Panc1 (cell line): ENCODE measurements around the gene SYT9. TPM values are rescaled to one million over a fixed set of nuclear protein-coding genes. Genes with fewer than 3 reads are reported as not detected.

Experiments
- ATAC-seq: fragments of 200-7000 bp; cut with Tn5 transposase; 2 replicates; pipeline ENCODE4 v1.9.1; 2020; ENCODE audit warnings: mild to moderate bottlenecking, moderate library complexity
- BruUV-seq: library from RNA; stranded (reverse); fragments of 400-500 nt; replicated peaks from 2 replicates; lab custom pipeline; 2021; lab: Mats Ljungman, UMichigan
- CTCF ChIA-PET: fragments of 300-600 bp; sonication (Branson Sonifier 250); formaldehyde crosslinking; loops from one replicate; lab custom pipeline; 2022; ENCODE audit warnings: antibody characterized with exemption; lab: Charles Lee
- POLR2A ChIA-PET: fragments of 300-600 bp; sonication (Branson Sonifier 250); formaldehyde crosslinking; loops from one replicate; lab custom pipeline; 2022; ENCODE audit warnings: antibody characterized with exemption; lab: Charles Lee
- DNase-seq: peaks from one replicate; pipeline ENCODE4 v3.0.0-alpha.2; 2010; ENCODE audit warnings: low read depth, low spot score
- H3K27ac ChIP-seq: 2 replicates; pipeline ENCODE4 v1.5.1; 2011; ENCODE audit warnings: mild to moderate bottlenecking, low read length, inconsistent platforms
- H3K27me3 ChIP-seq: fragments of 200-500 bp; sonication (Bioruptor generic); 2 replicates; pipeline ENCODE4 v1.6.0; 2014; ENCODE audit warnings: low read length, inconsistent platforms; ENCODE audit not compliant: control insufficient read depth, insufficient read depth
- H3K36me3 ChIP-seq: fragments of 200-500 bp; sonication (Bioruptor generic); 2 replicates; pipeline ENCODE4 v1.5.1; 2014; ENCODE audit warnings: inconsistent platforms, mild to moderate bottlenecking, low read length, moderate library complexity; ENCODE audit not compliant: control insufficient read depth, insufficient read depth
- H3K4me1 ChIP-seq: 2 replicates; pipeline ENCODE4 v1.5.1; 2011; ENCODE audit warnings: inconsistent platforms, mild to moderate bottlenecking, low read length, moderate library complexity; ENCODE audit not compliant: control insufficient read depth, insufficient read depth
- H3K4me3 ChIP-seq, 2 experiments: 2 replicates each; pipeline ENCODE4 v1.5.1; 2011 to 2012; ENCODE audit warnings: low read depth in 2 of 2, low read length in 2 of 2, mild to moderate bottlenecking in 2 of 2, inconsistent platforms in 1 of 2, moderate library complexity in 1 of 2
- H3K9me3 ChIP-seq: fragments of 200-500 bp; sonication (Bioruptor generic); 2 replicates; pipeline ENCODE4 v1.5.1; 2014; ENCODE audit warnings: low read depth, mild to moderate bottlenecking, inconsistent platforms, low read length, moderate library complexity; ENCODE audit not compliant: control insufficient read depth, insufficient read depth
- POLR2AphosphoS5 ChIP-seq: IDR thresholded peaks from 2 replicates; pipeline ENCODE4 v1.6.1; 2012; ENCODE audit warnings: mild to moderate bottlenecking, low read depth, low read length, moderate library complexity
- SIN3A ChIP-seq: IDR thresholded peaks from 2 replicates; pipeline ENCODE4 v1.6.1; 2012; ENCODE audit warnings: low read depth, mild to moderate bottlenecking, low read length, moderate library complexity, borderline replicate concordance; ENCODE audit not compliant: insufficient read depth
- TCF7L2 ChIP-seq: IDR thresholded peaks from 2 replicates; pipeline ENCODE4 v1.6.1; 2011; ENCODE audit warnings: mild to moderate bottlenecking, low read depth, low read length, inconsistent platforms
- in situ Hi-C: cut with HindIII; loops from 2 replicates; pipeline ENCODE4 v1.10.0; 2016; ENCODE audit warnings: low sequenced_read_pairs, low pct_unique_long_range_greater_than_20kb
- intact Hi-C: fragments of 100-400 bp; cut with micrococcal nuclease; formaldehyde crosslinking; loops from one replicate; pipeline ENCODE4 v1.10.0; 2022; ENCODE audit not compliant: unreplicated experiment
- total RNA-seq: library from RNA; stranded (reverse); gene quantifications from one replicate; pipeline ENCODE4 v1.2.1, GENCODE V29; 2021; ENCODE audit not compliant: unreplicated experiment
- TF ChIP-seq, protein P1 (sequence below): fragments of 450-650 bp; IDR thresholded peaks from 2 replicates; pipeline ENCODE4 v1.5.1; 2017; ENCODE audit warnings: mild to moderate bottlenecking
- TF ChIP-seq, protein P2 (sequence below), 2 experiments: IDR thresholded peaks; 2 replicates each; pipeline ENCODE4 v1.6.1; 2011 to 2012; ENCODE audit warnings: low read depth in 2 of 2, control low read depth in 1 of 2, low read length in 1 of 2, mild to moderate bottlenecking in 1 of 2, moderate library complexity in 1 of 2; ENCODE audit not compliant: insufficient read depth in 1 of 2

Gene SYT9
- total RNA-seq, 1 experiment from 2014 or later = 3.7 TPM

DNA sequence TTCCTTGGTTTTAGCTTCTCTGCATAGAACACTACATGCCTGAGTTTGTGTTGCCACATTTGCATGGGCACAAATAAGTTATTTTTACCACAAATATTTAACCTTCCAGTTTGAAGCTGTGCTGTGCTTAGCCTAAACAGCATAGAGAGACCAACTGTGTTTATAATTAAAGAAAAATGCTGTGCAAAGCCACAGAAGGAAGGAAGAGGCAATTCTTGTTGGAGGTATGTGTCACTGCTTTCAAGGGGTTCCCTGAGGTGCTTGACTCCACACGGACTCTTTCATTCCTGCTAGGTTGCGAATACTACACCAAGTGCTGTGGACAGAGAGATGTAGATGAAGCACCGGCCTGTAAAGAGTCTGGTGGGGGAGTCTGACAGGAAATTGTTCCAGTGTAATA, 186.0 kb downstream of the SYT9 start:
- no TSS peak for BruUV-seq
- ATAC-seq = no peak
- DNase-seq = no peak
- POLR2A ChIA-PET = no interaction called here
- in situ Hi-C loops = no loop called here
- H3K4me3 ChIP-seq = no peak overlapping the region
- TF ChIP-seq POLR2AphosphoS5 (no peak), TCF7L2 (no peak), SIN3A (no peak)
- TF ChIP-seq, protein P1, sequence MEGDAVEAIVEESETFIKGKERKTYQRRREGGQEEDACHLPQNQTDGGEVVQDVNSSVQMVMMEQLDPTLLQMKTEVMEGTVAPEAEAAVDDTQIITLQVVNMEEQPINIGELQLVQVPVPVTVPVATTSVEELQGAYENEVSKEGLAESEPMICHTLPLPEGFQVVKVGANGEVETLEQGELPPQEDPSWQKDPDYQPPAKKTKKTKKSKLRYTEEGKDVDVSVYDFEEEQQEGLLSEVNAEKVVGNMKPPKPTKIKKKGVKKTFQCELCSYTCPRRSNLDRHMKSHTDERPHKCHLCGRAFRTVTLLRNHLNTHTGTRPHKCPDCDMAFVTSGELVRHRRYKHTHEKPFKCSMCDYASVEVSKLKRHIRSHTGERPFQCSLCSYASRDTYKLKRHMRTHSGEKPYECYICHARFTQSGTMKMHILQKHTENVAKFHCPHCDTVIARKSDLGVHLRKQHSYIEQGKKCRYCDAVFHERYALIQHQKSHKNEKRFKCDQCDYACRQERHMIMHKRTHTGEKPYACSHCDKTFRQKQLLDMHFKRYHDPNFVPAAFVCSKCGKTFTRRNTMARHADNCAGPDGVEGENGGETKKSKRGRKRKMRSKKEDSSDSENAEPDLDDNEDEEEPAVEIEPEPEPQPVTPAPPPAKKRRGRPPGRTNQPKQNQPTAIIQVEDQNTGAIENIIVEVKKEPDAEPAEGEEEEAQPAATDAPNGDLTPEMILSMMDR = no peak
- TF ChIP-seq, protein P2, sequence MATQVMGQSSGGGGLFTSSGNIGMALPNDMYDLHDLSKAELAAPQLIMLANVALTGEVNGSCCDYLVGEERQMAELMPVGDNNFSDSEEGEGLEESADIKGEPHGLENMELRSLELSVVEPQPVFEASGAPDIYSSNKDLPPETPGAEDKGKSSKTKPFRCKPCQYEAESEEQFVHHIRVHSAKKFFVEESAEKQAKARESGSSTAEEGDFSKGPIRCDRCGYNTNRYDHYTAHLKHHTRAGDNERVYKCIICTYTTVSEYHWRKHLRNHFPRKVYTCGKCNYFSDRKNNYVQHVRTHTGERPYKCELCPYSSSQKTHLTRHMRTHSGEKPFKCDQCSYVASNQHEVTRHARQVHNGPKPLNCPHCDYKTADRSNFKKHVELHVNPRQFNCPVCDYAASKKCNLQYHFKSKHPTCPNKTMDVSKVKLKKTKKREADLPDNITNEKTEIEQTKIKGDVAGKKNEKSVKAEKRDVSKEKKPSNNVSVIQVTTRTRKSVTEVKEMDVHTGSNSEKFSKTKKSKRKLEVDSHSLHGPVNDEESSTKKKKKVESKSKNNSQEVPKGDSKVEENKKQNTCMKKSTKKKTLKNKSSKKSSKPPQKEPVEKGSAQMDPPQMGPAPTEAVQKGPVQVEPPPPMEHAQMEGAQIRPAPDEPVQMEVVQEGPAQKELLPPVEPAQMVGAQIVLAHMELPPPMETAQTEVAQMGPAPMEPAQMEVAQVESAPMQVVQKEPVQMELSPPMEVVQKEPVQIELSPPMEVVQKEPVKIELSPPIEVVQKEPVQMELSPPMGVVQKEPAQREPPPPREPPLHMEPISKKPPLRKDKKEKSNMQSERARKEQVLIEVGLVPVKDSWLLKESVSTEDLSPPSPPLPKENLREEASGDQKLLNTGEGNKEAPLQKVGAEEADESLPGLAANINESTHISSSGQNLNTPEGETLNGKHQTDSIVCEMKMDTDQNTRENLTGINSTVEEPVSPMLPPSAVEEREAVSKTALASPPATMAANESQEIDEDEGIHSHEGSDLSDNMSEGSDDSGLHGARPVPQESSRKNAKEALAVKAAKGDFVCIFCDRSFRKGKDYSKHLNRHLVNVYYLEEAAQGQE (IDR thresholded peaks at IDR 0.05; ENCODE audit: insufficient read depth in 1 of 2, low read depth in 2 of 2, low read length in 1 of 2) = no peak
- H3K9me3 ChIP-seq = no peaks in the 10 kb centered on the region
- no peaks in the 10 kb centered on the region for H3K4me1 ChIP-seq
- H3K36me3 ChIP-seq = no peaks in the 10 kb centered on the region
- intact Hi-C loops = no loop called here
- H3K27me3 ChIP-seq = no peaks in the 10 kb centered on the region
- H3K27ac ChIP-seq = no peak overlapping the region
- CTCF ChIA-PET = no interaction called here

DNA sequence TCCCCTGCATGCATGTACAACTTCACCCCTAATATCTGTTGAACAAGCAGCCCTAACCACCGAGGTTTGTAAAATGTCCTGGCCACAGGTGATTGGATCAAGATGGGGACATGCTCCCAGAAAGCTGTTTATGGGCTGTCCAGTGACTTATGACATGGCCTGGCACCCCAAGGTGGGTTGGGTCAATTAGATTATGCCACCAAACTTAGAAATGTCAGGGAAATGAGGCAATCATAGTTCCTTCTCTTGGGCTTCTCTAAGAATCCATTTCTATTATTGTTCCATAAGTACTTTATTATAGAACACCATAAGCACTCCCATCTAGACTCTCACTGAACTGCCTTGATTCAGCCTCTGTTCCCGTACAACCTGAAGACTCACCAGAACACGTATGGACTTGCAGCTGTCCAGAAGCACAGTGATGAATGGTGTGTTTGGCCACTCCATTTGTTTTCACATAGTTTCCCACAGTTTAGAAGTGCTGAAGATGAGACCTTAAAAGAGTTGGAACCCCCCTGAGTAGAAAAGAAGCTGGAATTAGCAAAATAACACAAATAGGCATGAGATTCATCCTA, 188.1 kb downstream of the SYT9 start:
- DNase-seq (no peak), ATAC-seq (no peak)
- CTCF ChIA-PET = no interaction called here
- TF ChIP-seq, protein P2 (IDR thresholded peaks at IDR 0.05; ENCODE audit: insufficient read depth in 1 of 2, low read depth in 2 of 2, low read length in 1 of 2) = no peak
- no peak for TF ChIP-seq SIN3A
- TF ChIP-seq TCF7L2 = no peak
- TF ChIP-seq POLR2AphosphoS5 = no peak
- TF ChIP-seq, protein P1 = no peak
- H3K9me3 ChIP-seq = no peaks in the 10 kb centered on the region
- intact Hi-C loops = loop anchor here (10.0 kb wide), 1 partner anchor 295 kb away; no protein-coding TSS in a partner anchor
- no TSS peak for BruUV-seq
- no peaks in the 10 kb centered on the region for H3K36me3 ChIP-seq
- H3K4me1 ChIP-seq = no peaks in the 10 kb centered on the region
- POLR2A ChIA-PET = no interaction called here
- H3K27ac ChIP-seq = no peak overlapping the region
- peaks cover 2% of the 10 kb centered on the region; the same call in 1 of the 2 replicates for H3K27me3 ChIP-seq
- in situ Hi-C loops = no loop called here
- no peak overlapping the region for H3K4me3 ChIP-seq
